ENCODE measurements around the gene PRR29.

DNA sequence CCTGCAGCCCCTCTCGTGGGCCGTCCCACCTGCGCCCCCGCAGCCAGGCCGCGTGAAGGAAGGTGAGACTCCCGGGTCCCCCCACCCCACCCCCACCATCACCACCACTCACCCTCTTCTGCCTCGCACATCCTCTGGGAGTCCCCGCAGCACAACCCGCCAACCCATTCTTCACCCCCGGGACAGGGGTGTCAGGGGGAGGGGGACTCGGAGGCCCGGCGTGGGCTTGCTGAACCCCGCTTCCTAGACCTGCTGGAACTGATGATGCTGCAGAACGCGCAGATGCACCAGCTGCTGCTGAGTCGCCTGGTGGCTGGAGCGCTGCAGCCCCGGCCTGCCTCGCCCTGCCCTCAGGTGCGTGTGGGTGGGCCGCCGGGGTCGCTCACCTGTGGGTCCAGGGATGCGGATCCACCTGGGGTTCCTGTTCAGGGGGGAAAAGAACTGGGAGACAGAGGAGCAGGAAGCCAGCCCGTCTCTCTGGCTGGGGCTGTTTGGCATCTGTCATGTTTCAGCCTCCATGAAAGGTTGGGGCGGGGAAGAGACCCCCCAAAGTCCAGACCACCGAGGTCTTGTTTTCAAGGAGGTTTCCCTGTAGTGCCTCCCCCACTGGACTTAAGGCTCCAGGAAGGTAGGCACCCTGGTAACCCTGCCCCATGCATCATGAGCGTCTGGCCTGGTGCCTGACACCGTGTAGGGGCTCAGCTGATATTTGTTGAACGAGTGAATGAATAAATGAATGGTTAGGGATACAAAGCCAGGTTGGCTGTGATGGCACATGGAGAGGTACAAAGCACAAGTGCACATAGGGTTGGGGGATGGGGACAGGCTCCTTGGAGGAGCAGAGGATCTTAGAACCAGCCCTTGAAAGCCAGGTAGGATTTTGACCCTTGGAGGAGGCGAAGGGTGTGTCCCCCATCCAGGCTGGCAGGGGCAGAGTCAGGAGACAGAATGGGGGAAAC is 849 bp downstream of the PRR29 start:
- no peak for TF ChIP-seq POLR2A (IDR thresholded peaks at IDR 0.05)
- TF ChIP-seq, protein P1, sequence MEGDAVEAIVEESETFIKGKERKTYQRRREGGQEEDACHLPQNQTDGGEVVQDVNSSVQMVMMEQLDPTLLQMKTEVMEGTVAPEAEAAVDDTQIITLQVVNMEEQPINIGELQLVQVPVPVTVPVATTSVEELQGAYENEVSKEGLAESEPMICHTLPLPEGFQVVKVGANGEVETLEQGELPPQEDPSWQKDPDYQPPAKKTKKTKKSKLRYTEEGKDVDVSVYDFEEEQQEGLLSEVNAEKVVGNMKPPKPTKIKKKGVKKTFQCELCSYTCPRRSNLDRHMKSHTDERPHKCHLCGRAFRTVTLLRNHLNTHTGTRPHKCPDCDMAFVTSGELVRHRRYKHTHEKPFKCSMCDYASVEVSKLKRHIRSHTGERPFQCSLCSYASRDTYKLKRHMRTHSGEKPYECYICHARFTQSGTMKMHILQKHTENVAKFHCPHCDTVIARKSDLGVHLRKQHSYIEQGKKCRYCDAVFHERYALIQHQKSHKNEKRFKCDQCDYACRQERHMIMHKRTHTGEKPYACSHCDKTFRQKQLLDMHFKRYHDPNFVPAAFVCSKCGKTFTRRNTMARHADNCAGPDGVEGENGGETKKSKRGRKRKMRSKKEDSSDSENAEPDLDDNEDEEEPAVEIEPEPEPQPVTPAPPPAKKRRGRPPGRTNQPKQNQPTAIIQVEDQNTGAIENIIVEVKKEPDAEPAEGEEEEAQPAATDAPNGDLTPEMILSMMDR (IDR thresholded peaks at IDR 0.05): no peak
